WI38 (cell line): ENCODE results near the gene ADGRA1.

Experiments
- H3K4me3 ChIP-seq: 2 replicates; pipeline ENCODE4 v1.5.1; 2011; ENCODE audit warnings: low read depth, mild to moderate bottlenecking, control low read depth, low read length
- CTCF ChIP-seq: IDR thresholded peaks from 2 replicates; pipeline ENCODE4 v1.5.1; 2012; ENCODE audit warnings: low read depth, mild to moderate bottlenecking, control low read depth, low read length

ADGRA1 gene

GRCh38 chr10:133130602-133131001 lies 42.9 kb downstream of the ADGRA1 start:
- no peak overlapping the region for H3K4me3 ChIP-seq
- no peak for TF ChIP-seq CTCF

GRCh38 chr10:133131053-133131452 lies 43.3 kb downstream of the ADGRA1 start:
- TF ChIP-seq CTCF = no peak
- H3K4me3 ChIP-seq = no peak overlapping the region

DNA sequence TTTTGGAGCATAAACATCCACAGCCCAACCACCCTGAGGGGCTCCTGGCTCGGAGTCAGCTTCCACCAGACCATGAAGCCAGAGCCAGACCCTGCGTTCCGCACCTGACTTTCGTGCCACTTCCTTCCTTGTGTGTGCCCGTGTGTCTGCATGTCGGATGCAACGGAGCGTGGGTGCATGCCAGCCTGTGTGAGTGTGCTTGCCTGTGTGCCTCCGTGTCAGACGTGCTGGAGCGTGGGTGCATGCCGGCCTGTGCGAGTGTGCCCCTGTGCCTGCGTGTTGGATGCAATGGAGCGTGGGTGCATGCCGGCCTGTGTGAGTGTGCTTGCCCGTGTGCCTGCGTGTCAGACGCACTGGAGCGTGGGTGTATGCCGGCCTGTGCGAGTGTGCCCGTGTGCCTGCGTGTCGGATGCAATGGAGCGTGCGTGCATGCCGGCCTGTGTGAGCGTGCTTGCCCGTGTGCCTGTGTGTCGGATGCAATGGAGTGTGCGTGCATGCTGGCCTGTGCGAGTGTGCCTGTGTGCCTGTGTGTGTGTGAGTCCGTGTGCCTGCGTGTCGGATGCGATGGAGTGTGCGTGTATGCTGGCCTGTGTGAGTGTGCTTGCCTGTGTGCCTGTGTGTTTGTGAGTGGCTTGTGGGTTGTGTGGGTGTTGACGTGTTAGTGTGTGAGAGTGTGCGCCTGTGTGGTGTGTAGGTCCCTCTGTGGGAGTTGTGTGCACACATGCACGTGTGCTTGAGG lies 44.2 kb downstream of the ADGRA1 start:
- no peak for TF ChIP-seq CTCF
- no peak overlapping the region for H3K4me3 ChIP-seq

DNA sequence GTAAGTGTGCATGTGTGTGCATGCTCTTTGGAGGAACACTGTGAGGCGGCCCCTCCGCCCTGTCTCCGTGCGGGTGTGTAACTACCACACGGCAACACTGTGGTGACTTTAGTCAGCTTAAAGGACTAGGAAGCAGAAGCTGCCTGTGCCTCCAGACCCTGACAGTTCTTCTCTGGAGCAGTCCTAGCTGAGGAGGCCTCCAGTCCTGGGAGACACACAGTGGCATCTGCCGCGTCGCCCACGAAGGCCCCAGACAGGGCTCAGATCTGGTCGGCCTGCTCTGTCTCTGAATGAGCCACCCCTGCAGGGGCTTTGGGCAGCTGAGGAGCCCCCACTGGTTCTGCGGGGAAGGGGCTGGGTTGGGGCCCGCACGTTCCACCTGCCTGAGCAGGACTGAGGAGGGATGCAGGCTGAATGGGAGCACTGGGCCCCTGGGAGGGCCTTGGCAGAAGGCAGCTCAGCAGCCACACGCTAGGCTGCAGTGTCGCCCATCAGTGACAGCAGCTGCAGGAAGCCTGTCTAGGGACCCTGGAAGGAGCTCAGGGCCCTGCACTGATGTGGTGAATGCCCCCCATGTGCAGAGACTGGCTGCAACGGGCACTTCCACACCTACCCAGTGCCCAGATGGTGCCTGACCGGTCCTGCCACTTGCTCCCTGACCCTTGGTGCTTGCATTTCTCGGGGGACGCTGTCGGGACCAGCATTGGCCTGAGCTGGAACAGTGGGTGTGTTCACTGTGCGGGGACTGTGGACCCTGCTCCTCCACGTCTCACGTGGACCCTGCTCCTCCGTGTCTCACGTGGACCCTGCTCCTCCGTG lies 45.0 kb downstream of the ADGRA1 start:
- H3K4me3 ChIP-seq = no peak overlapping the region
- TF ChIP-seq CTCF = no peak

DNA sequence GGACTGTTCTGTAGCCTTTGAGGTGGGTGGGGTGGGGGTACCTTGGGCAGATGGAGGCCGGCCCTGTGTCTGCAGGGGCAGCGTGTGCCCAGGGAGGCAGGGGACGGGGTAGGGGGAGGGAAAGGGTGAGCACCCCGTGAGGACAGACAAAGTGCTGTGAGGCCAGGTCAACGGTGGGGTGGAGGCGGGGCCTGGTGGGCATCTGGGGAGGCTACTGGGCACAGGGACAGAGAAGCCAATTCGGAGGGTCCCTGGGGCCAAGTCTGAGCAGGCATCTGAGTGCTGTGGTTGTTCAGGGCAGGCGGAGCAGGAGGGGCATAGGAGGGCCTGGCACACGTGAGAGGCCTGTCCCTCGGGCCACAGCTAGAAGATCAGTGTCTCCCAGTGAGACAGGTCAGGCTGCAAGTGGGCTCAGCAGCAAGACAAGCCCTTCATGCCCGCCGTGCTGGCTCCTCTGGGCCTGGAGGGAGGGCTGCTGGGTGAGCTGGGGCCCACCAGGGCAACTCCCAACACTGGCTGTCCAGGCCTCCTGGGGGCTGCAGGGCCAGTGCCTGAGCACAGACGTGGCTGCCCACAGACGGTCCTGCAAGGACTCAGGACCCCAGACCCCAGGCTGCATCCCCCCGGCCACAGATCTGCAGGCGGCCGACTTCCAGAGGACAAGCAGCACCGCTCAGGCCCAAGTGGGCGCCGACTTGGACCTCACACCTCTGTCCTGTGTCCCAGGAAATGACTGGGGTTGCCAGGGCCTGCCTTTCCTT lies 45.9 kb downstream of the ADGRA1 start:
- TF ChIP-seq CTCF = no peak
- no peak overlapping the region for H3K4me3 ChIP-seq

GRCh38 chr10:133134411-133135115 lies 46.8 kb downstream of the ADGRA1 start:
- no peak for TF ChIP-seq CTCF
- H3K4me3 ChIP-seq = no peak overlapping the region
